Nephron progenitor cell (in vitro differentiated cells): ENCODE results near the gene GRP.

ENCODE experiments used
- DNase-seq: peaks from one replicate; pipeline ENCODE4 v3.0.0; 2021
- H3K27ac Mint-ChIP-seq: 2 replicates; pipeline ENCODE4 v1.8.0; 2021; ENCODE audit warnings: mild to moderate bottlenecking, moderate library complexity, mixed read lengths
- H3K27me3 Mint-ChIP-seq: 2 replicates; pipeline ENCODE4 v1.8.0; 2021; ENCODE audit warnings: mild to moderate bottlenecking, low read depth, mixed read lengths; ENCODE audit not compliant: poor library complexity
- H3K36me3 Mint-ChIP-seq: 2 replicates; pipeline ENCODE4 v1.8.0; 2021; ENCODE audit warnings: low read depth, mixed read lengths
- H3K4me1 Mint-ChIP-seq: 2 replicates; pipeline ENCODE4 v1.8.0; 2021; ENCODE audit warnings: mixed read lengths
- H3K4me3 Mint-ChIP-seq: 2 replicates; pipeline ENCODE4 v1.8.0; 2021; ENCODE audit warnings: mild to moderate bottlenecking, moderate library complexity, mixed read lengths
- H3K9me3 Mint-ChIP-seq: 2 replicates; pipeline ENCODE4 v1.8.0; 2021; ENCODE audit warnings: mild to moderate bottlenecking, moderate library complexity, mixed read lengths
- TF ChIP-seq, protein P1 (sequence below): fragments of 200-600 bp; sonication (generic); IDR thresholded peaks from 2 replicates; pipeline ENCODE4 v1.5.0; 2021; ENCODE audit warnings: antibody characterized with exemption

The GRP gene

GRCh38 chr18:59266886-59267502 lies 47.0 kb downstream of the GRP start:
- Mint-ChIP-seq H3K36me3 (no peaks in the 10 kb centered on the region), H3K9me3 (peaks cover 15% of the 10 kb centered on the region), H3K27me3 (peaks cover 100% of the 10 kb centered on the region), H3K4me1 (peaks cover 21% of the 10 kb centered on the region), H3K4me3 (no peak overlapping the region), H3K27ac (no peak overlapping the region)
- DNase-seq, result no peak
- TF ChIP-seq, protein P1, sequence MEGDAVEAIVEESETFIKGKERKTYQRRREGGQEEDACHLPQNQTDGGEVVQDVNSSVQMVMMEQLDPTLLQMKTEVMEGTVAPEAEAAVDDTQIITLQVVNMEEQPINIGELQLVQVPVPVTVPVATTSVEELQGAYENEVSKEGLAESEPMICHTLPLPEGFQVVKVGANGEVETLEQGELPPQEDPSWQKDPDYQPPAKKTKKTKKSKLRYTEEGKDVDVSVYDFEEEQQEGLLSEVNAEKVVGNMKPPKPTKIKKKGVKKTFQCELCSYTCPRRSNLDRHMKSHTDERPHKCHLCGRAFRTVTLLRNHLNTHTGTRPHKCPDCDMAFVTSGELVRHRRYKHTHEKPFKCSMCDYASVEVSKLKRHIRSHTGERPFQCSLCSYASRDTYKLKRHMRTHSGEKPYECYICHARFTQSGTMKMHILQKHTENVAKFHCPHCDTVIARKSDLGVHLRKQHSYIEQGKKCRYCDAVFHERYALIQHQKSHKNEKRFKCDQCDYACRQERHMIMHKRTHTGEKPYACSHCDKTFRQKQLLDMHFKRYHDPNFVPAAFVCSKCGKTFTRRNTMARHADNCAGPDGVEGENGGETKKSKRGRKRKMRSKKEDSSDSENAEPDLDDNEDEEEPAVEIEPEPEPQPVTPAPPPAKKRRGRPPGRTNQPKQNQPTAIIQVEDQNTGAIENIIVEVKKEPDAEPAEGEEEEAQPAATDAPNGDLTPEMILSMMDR, result no peak

GRCh38 chr18:59267503-59268126 lies 47.7 kb downstream of the GRP start:
- H3K4me3 Mint-ChIP-seq, result peak overlapping the region; percentile 71
- H3K9me3 Mint-ChIP-seq, result peaks cover 12% of the 10 kb centered on the region
- H3K36me3 Mint-ChIP-seq, result no peaks in the 10 kb centered on the region
- peaks cover 100% of the 10 kb centered on the region for H3K27me3 Mint-ChIP-seq
- TF ChIP-seq, protein P1, result no peak
- DNase-seq, result no peak
- no peak overlapping the region for H3K27ac Mint-ChIP-seq
- H3K4me1 Mint-ChIP-seq, result peaks cover 21% of the 10 kb centered on the region

DNA sequence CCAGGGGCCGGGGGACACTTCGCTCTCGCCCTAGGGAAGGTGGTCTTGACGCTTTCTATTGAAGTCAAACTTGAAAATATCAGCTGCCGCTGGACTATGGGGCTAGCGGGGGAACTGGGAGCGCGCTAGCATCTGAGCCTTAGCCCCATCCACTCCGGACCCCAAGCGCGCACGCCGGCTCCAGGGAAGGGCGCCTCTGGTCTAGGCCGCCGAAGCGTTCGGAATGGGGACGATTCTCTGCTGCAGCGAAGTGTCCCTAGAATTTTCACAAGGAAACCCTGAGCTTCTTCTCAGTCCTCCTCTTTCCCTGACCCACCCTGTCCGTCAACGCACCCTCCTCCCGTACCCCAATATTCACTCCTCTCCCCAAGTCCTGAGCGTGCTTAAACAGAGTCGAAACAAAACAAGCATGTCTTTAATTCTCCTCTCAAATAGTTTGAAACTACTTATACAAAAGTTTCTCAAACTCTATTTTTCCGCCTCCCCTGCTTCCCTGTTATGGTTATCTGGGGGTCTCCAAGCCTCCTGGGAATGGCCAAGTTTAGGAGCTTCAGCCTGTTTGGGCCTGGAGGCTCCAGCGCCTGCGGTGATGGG lies 48.3 kb downstream of the GRP start:
- Mint-ChIP-seq H3K27me3 (peaks cover 100% of the 10 kb centered on the region), H3K36me3 (no peaks in the 10 kb centered on the region), H3K4me3 (peak overlapping the region; percentile 71), H3K9me3 (peaks cover 6% of the 10 kb centered on the region), H3K27ac (no peak overlapping the region), H3K4me1 (peaks cover 21% of the 10 kb centered on the region)
- TF ChIP-seq, protein P1, result no peak
- DNase-seq, result no peak

DNA sequence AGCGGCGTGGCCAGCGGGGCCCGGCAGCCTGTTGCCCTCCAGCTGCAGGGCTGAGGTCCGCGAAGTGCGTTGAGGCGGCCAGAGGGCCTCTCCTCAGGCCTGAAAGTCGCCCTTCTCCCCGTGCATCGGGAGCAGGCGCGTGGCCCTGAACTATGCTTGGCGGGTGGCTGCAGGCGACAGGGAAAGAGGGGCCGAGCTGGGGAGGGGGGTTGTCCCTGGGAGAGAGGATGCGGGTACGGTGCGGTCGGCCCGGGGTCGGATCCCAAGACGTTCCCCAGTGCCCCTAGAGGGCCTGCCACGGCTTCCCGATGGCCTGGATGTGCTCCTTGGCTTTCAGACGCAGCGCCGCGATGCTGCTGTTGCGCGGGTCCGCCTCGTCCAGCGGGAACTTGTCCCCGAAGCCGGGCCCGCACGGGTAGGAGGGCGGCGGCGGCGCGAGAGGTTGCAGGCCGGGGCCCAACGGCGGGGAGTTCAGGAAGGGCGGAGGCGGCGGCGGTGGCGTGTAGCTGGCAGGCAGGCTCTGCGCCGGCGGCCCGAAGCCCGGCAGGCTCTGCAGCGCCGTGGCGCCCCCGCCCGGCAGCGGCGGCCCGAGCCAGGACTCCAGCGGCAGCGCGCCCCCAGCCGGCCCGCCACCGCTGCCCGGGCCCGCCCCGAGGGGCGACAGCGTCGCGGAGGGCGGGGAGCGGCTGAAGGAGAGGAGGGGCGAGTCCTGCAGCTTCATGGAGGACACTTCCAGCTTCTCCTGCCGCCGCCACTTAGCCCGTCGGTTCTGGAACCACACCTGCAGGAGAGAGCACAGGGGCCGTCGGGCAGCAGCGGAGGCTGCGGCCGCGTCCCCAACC lies 49.0 kb downstream of the GRP start:
- peaks cover 17% of the 10 kb centered on the region for H3K4me1 Mint-ChIP-seq
- H3K4me3 Mint-ChIP-seq, result peak overlapping the region; percentile 71
- no peak overlapping the region for H3K27ac Mint-ChIP-seq
- H3K27me3 Mint-ChIP-seq, result peaks cover 100% of the 10 kb centered on the region
- H3K9me3 Mint-ChIP-seq, result no peaks in the 10 kb centered on the region
- H3K36me3 Mint-ChIP-seq, result no peaks in the 10 kb centered on the region
- peak; percentile 87 for DNase-seq
- TF ChIP-seq, protein P1, result no peak

DNA sequence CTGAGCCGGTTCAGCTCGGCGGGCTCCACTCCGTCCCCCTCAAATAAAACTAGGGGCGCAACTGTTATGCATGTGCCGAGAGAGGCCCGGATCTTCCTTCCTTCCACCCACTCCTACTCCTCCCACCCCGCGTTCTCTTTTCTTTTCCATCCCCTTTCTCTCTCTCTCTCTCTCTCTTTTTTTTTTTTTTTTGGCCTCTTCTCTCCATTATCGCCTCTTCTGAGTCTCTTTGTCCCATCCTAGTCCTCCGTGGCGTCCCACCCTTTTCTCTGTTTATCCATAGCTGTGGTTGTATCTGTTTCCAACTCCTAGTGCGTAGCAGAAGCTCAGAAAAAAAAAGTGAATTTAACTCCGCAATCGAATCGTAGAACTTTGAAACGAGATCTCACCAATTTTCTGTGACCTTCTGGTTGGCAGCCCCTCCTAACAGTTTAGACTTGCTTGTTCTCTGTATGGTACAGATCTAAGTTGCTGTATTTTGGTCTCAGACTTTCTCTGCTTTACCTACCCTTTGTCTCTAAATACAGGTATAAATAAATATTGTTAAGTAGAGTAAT lies 49.7 kb downstream of the GRP start:
- Mint-ChIP-seq H3K27ac (no peak overlapping the region), H3K27me3 (peaks cover 100% of the 10 kb centered on the region)

More for the DNA sequence above, 49.7 kb downstream of the GRP start:
- peak overlapping the region; percentile 70 for H3K4me3 Mint-ChIP-seq
- H3K9me3 Mint-ChIP-seq, result no peaks in the 10 kb centered on the region
- no peaks in the 10 kb centered on the region for H3K36me3 Mint-ChIP-seq
- H3K4me1 Mint-ChIP-seq, result peaks cover 16% of the 10 kb centered on the region
- TF ChIP-seq, protein P1, result no peak
- DNase-seq, result no peak
